ENCODE measurements around the gene LIN52.

- TF ChIP-seq, protein P1, sequence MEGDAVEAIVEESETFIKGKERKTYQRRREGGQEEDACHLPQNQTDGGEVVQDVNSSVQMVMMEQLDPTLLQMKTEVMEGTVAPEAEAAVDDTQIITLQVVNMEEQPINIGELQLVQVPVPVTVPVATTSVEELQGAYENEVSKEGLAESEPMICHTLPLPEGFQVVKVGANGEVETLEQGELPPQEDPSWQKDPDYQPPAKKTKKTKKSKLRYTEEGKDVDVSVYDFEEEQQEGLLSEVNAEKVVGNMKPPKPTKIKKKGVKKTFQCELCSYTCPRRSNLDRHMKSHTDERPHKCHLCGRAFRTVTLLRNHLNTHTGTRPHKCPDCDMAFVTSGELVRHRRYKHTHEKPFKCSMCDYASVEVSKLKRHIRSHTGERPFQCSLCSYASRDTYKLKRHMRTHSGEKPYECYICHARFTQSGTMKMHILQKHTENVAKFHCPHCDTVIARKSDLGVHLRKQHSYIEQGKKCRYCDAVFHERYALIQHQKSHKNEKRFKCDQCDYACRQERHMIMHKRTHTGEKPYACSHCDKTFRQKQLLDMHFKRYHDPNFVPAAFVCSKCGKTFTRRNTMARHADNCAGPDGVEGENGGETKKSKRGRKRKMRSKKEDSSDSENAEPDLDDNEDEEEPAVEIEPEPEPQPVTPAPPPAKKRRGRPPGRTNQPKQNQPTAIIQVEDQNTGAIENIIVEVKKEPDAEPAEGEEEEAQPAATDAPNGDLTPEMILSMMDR (IDR thresholded peaks at IDR 0.05; ENCODE audit: poor library complexity, severe bottlenecking) = no peak
- TF ChIP-seq RAD21 (conservative IDR thresholded peaks at IDR 0.05) (no peak), SMC3 (conservative IDR thresholded peaks at IDR 0.05; ENCODE audit: poor library complexity) (no peak), EP300 (conservative IDR thresholded peaks at IDR 0.05; ENCODE audit: poor library complexity, severe bottlenecking) (no peak), POLR2AphosphoS5 (IDR thresholded peaks at IDR 0.05) (no peak)
- TF ChIP-seq, protein P2, sequence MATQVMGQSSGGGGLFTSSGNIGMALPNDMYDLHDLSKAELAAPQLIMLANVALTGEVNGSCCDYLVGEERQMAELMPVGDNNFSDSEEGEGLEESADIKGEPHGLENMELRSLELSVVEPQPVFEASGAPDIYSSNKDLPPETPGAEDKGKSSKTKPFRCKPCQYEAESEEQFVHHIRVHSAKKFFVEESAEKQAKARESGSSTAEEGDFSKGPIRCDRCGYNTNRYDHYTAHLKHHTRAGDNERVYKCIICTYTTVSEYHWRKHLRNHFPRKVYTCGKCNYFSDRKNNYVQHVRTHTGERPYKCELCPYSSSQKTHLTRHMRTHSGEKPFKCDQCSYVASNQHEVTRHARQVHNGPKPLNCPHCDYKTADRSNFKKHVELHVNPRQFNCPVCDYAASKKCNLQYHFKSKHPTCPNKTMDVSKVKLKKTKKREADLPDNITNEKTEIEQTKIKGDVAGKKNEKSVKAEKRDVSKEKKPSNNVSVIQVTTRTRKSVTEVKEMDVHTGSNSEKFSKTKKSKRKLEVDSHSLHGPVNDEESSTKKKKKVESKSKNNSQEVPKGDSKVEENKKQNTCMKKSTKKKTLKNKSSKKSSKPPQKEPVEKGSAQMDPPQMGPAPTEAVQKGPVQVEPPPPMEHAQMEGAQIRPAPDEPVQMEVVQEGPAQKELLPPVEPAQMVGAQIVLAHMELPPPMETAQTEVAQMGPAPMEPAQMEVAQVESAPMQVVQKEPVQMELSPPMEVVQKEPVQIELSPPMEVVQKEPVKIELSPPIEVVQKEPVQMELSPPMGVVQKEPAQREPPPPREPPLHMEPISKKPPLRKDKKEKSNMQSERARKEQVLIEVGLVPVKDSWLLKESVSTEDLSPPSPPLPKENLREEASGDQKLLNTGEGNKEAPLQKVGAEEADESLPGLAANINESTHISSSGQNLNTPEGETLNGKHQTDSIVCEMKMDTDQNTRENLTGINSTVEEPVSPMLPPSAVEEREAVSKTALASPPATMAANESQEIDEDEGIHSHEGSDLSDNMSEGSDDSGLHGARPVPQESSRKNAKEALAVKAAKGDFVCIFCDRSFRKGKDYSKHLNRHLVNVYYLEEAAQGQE (IDR thresholded peaks at IDR 0.05; ENCODE audit: borderline replicate concordance) = no peak
Measured at GRCh38 chr14:74161526-74162158, 76.9 kb downstream of the LIN52 start.
